ENCODE data around the gene SMARCD1.
"Not testable (repeated sequence)": the region's sequence is repeated elsewhere in the genome, so short reads cannot be mapped to it uniquely, and the experiment has no call there.

Gene SMARCD1

GRCh38 chr12:50078281-50078680 lies 6.9 kb upstream of the SMARCD1 start:
- no peak for DNase-seq

GRCh38 chr12:50079771-50080170 lies 5.4 kb upstream of the SMARCD1 start:
- DNase-seq = no peak

GRCh38 chr12:50081096-50081808 lies 3.9 kb upstream of the SMARCD1 start:
- DNase-seq = no peak

- peak; percentile 5 for DNase-seq
These were observed 2.5 kb upstream of the SMARCD1 start for GRCh38 chr12:50082644-50083043.

GRCh38 chr12:50083301-50083700 lies 1.8 kb upstream of the SMARCD1 start:
- DNase-seq = no peak

- DNase-seq = not testable (repeated sequence)
These were observed 750 bp upstream of the SMARCD1 start for GRCh38 chr12:50084409-50084774.

GRCh38 chr12:50085615-50086072 lies 502 bp downstream of the SMARCD1 start:
- DNase-seq = no peak

GRCh38 chr12:50086148-50086547 lies 1.0 kb downstream of the SMARCD1 start:
- no peak for DNase-seq

- DNase-seq = no peak
These were observed 2.0 kb downstream of the SMARCD1 start for GRCh38 chr12:50087151-50087550.

- DNase-seq = no peak
These were observed 2.9 kb downstream of the SMARCD1 start for GRCh38 chr12:50087995-50088394.

GRCh38 chr12:50088577-50089335 lies 3.6 kb downstream of the SMARCD1 start:
- DNase-seq = peak; percentile 45

GRCh38 chr12:50089730-50090129 lies 4.6 kb downstream of the SMARCD1 start:
- DNase-seq = no peak

- DNase-seq = no peak
These were observed 5.2 kb downstream of the SMARCD1 start for GRCh38 chr12:50090391-50090790.

- no peak for DNase-seq
These were observed 12.8 kb downstream of the SMARCD1 start for GRCh38 chr12:50097952-50098351.

GRCh38 chr12:50099302-50100008 lies 14.3 kb downstream of the SMARCD1 start:
- no peak for DNase-seq

- no peak for DNase-seq
These were observed 15.4 kb downstream of the SMARCD1 start for GRCh38 chr12:50100561-50100960.

- DNase-seq = no peak
These were observed 16.5 kb downstream of the SMARCD1 start for GRCh38 chr12:50101663-50102062.

GRCh38 chr12:50102131-50102531 lies 17.0 kb downstream of the SMARCD1 start:
- DNase-seq = no peak

GRCh38 chr12:50102646-50103309 lies 17.6 kb downstream of the SMARCD1 start:
- no peak for DNase-seq

GRCh38 chr12:50103351-50103750 lies 18.2 kb downstream of the SMARCD1 start:
- DNase-seq = no peak

- peak; percentile 58 for DNase-seq
These were observed 18.7 kb downstream of the SMARCD1 start, which contains the start of gene GPD1 for GRCh38 chr12:50103767-50104321. TSS of gene GPD1 (plus strand) at chr12:50104008. CDS start at chr12:50104051, 43 bp downstream.

Measured in DMS153 (cell line).